Memory B cell (primary cell): ENCODE results near the gene ZNF195.
"Not testable (repeated sequence)": the region's sequence is repeated elsewhere in the genome, so short reads cannot be mapped to it uniquely, and the experiment has no call there.

Source experiments
- ATAC-seq: fragments of 150-1000 bp; cut with Tn5 transposase; 2 replicates; pipeline ENCODE4 v1.10.0; 2021; ENCODE audit warnings: low read depth, mild to moderate bottlenecking, moderate library complexity
- DNase-seq, 2 donors: peaks; one replicate each; pipeline ENCODE4 v3.0.0; 2022; ENCODE audit warnings: low spot score in 2 of 2
- H3K27ac Mint-ChIP-seq: one replicate; pipeline ENCODE4 v1.8.0; 2022; ENCODE audit warnings: mild to moderate bottlenecking, moderate library complexity, mixed read lengths
- H3K27me3 Mint-ChIP-seq: one replicate; pipeline ENCODE4 v1.8.0; 2022; ENCODE audit warnings: mixed read lengths
- H3K36me3 Mint-ChIP-seq: one replicate; pipeline ENCODE4 v1.8.0; 2022; ENCODE audit warnings: mild to moderate bottlenecking, mixed read lengths
- H3K4me1 Mint-ChIP-seq: one replicate; pipeline ENCODE4 v1.8.0; 2022; ENCODE audit warnings: mixed read lengths
- H3K4me3 Mint-ChIP-seq: one replicate; pipeline ENCODE4 v1.8.0; 2022; ENCODE audit warnings: mild to moderate bottlenecking, moderate library complexity, mixed read lengths
- H3K9me3 Mint-ChIP-seq: one replicate; pipeline ENCODE4 v1.8.0; 2022; ENCODE audit warnings: mixed read lengths

ZNF195 gene

DNA sequence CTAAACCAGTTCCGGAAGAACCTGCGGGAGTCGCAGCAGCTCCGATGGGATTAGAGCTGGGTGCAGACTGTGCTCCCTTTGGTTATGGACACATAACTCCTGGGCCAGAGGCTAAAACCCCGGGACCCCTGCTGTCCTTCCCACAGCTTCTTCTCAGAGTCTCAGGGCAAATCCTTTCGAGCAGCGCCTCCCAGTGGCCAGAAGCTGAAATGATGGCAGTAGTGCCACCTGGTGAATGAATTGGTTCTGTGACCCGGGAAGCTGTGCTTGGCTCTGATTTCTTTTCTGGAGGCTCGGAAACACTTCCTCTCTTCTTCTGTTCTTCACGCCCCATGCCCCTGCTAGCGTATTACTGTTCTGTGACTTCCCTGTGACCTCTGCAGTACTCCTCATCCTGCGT is 29.8 kb upstream of the ZNF195 start:
- H3K27me3 Mint-ChIP-seq, H3K4me3 Mint-ChIP-seq, H3K36me3 Mint-ChIP-seq, ATAC-seq, H3K9me3 Mint-ChIP-seq, H3K4me1 Mint-ChIP-seq, H3K27ac Mint-ChIP-seq: not testable (repeated sequence)
- peak; percentile 66 to 67 for DNase-seq

- H3K4me3 Mint-ChIP-seq, H3K27ac Mint-ChIP-seq, H3K9me3 Mint-ChIP-seq, H3K36me3 Mint-ChIP-seq, H3K4me1 Mint-ChIP-seq, ATAC-seq, DNase-seq, H3K27me3 Mint-ChIP-seq: not testable (repeated sequence)
Measured at GRCh38 chr11:3408058-3408605, 29.2 kb upstream of the ZNF195 start.

DNA sequence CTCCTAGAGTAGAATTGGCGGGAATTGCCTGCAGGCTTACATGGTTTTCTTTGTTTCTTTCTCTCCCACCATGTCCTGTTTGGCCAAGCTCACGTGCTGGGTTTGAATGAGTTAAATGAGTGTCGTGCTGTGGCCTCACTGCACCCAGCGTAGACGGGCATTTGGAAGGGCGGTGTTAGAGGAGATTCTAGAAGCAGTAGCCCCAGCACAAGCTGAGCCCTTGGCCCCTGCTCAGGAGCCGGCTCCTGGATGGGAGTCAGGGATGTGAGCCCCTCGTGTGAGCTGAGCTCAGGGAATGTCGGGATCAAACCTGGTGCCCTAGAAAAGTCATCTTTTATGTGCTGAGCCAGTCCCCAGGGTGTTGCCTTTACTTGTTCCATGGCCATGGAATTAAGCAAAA is 28.0 kb upstream of the ZNF195 start:
- H3K4me3 Mint-ChIP-seq, ATAC-seq, H3K27ac Mint-ChIP-seq, H3K4me1 Mint-ChIP-seq, H3K9me3 Mint-ChIP-seq, H3K27me3 Mint-ChIP-seq, DNase-seq, H3K36me3 Mint-ChIP-seq: not testable (repeated sequence)

GRCh38 chr11:3406223-3406875 is 27.4 kb upstream of the ZNF195 start:
- ATAC-seq, H3K9me3 Mint-ChIP-seq, H3K27ac Mint-ChIP-seq, H3K27me3 Mint-ChIP-seq, H3K36me3 Mint-ChIP-seq, DNase-seq, H3K4me1 Mint-ChIP-seq, H3K4me3 Mint-ChIP-seq: not testable (repeated sequence)

DNA sequence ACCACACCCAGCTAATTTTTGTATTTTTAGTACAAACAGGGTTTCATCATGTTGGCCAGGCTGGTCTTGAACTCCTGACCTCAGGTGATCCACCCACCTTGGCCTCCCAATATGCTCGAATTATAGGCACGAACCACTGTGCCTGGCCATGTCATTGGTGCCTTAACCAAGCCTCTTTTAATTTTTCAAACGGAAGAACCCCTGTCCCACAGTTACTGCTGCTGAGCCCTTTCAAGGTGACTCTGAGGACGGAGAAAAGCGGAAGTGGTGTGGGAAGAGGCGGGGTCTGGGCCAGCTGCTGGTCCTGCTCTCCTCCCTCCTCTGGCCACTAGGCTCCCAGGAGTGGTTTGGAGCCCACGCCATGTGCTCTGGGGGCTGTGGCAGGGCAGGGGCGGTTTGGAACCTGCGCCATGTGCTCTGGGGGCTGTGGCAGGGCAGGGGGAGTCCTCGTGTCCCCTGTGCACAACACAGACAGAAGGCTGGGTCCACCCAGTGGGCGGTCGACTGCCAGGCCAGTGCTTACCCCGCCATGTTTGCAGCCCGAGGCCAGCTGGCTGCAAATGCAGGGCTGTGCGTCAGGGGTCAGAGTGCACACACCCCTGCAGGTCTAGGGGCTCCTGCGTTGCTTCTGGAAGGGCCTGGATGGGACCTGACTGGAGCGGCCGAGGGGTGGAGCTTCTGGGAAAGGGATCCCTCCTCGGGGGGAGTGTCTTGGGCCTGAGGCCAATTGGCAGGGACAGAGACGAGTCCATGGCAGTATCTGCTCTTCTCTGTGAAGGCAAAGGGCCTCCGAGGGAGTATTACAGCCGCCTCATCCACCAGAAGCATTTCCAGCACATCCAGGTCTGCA is 25.4 kb upstream of the ZNF195 start:
- not testable (repeated sequence) for H3K36me3 Mint-ChIP-seq, DNase-seq, H3K4me3 Mint-ChIP-seq, H3K9me3 Mint-ChIP-seq, H3K4me1 Mint-ChIP-seq, H3K27ac Mint-ChIP-seq, H3K27me3 Mint-ChIP-seq, ATAC-seq

DNA sequence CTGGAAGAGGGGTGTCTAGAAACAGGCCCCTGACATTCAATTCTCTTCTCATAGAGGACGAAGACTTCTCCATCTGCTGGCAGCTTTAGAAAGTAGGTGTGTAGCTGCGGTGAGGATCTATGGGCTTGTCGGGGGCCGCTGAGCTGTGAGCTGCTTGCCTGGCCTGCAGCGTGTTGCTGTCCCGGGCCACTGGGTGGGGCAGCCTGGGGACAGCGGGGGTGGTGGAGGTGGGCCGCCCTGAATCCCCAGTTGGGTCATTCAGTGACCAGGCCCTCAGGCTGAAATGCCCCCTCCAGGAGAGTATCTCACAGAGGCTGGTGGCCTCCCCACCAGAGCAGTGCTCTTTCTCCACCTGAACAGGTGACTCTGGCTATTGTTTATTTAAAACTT is 23.9 kb upstream of the ZNF195 start:
- not testable (repeated sequence) for H3K27me3 Mint-ChIP-seq, H3K9me3 Mint-ChIP-seq, H3K4me3 Mint-ChIP-seq, ATAC-seq, DNase-seq, H3K36me3 Mint-ChIP-seq, H3K27ac Mint-ChIP-seq, H3K4me1 Mint-ChIP-seq

- not testable (repeated sequence) for DNase-seq, H3K36me3 Mint-ChIP-seq, H3K4me1 Mint-ChIP-seq, H3K27me3 Mint-ChIP-seq, H3K27ac Mint-ChIP-seq, ATAC-seq, H3K9me3 Mint-ChIP-seq, H3K4me3 Mint-ChIP-seq
Measured at GRCh38 chr11:3402181-3402860, 23.4 kb upstream of the ZNF195 start.

DNA sequence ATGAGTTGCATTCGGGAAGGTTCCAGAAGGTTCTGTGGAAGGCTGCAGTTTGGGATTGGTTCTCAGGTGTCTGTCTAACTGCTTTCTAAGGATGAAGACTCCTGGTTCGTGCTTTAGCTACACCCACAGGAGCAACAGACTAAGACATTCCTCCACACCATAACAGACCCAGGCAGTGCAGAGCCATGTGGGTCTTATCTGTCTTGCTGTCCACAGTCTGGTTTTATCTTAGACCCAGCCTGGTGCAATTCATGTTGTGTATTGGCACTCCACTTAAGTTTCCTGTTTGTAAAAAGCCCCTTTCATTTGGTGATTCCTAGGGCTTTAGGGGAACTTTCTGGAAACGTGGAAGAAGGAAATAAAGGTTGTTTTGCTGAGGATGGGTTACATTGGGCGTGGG is 22.1 kb upstream of the ZNF195 start:
- not testable (repeated sequence) for H3K4me1 Mint-ChIP-seq, DNase-seq, H3K9me3 Mint-ChIP-seq, H3K4me3 Mint-ChIP-seq, ATAC-seq, H3K36me3 Mint-ChIP-seq, H3K27me3 Mint-ChIP-seq, H3K27ac Mint-ChIP-seq

DNA sequence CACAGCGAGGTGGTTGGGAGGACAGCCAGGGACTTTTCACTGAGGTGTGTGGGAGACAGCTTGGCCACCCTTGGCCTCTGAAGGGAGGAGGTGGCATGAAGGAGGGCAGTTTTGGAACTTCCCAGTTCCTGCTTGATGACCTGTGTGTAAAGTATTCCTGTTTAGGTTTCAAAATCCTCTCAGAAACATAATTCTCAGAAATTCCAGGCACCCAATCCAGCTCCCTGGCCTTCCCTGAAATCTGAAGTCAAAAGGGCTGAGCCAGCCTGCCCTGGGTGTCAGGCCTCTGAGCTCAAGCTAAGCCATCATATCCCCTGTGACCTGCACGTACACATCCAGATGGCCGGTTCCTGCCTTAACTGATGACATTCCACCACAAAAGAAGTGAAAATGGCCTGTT is 19.6 kb upstream of the ZNF195 start:
- not testable (repeated sequence) for H3K9me3 Mint-ChIP-seq, H3K27ac Mint-ChIP-seq, H3K36me3 Mint-ChIP-seq

DNA sequence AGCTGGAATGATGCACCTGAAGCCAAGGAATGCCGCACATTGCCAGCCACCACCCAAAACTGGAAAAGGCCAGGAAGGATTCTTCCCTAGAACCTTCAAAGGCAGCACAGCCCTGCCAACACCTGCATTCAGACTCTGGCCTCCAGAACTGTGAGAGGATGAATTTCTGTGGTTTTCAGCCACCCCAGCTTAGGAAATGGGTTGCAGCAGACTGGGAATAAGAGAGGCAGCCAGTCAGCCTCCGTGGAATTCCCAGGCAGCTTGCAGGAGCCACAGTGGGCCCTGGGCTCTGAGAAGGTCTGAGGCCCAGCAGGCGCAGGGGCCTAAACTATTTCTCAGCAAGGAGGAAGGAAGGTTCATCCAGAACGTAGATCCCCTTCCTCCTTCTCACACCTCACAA is 19.2 kb upstream of the ZNF195 start:
- not testable (repeated sequence) for H3K27ac Mint-ChIP-seq, H3K4me1 Mint-ChIP-seq, H3K36me3 Mint-ChIP-seq, H3K9me3 Mint-ChIP-seq, H3K4me3 Mint-ChIP-seq, ATAC-seq, DNase-seq, H3K27me3 Mint-ChIP-seq

More for the DNA sequence above, 19.6 kb upstream of the ZNF195 start:
- not testable (repeated sequence) for H3K27me3 Mint-ChIP-seq, H3K4me1 Mint-ChIP-seq, DNase-seq, ATAC-seq, H3K4me3 Mint-ChIP-seq

- ATAC-seq, H3K9me3 Mint-ChIP-seq, H3K27me3 Mint-ChIP-seq, H3K4me1 Mint-ChIP-seq, H3K4me3 Mint-ChIP-seq, H3K27ac Mint-ChIP-seq, H3K36me3 Mint-ChIP-seq, DNase-seq: not testable (repeated sequence)
Measured at GRCh38 chr11:3397210-3397609, 18.3 kb upstream of the ZNF195 start.

DNA sequence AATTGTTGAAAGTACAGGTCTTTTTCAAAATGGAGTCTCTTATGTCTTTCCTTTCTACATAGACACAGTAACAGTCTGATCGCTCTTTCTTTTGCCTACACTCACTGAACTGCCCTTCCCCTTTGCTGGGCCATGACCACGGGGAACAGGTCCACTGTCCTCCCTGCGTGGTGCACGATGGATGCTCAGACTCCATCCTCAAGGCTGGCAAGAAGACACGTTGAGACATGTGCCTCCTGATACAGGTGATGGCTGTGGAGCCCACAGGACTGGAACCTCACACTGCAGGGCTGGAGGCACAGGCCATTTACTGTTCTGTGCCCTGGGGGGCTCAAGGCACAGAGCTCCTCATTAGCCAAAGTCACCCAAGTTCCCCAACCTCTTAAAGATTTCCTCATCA is 16.5 kb upstream of the ZNF195 start:
- H3K4me3 Mint-ChIP-seq, ATAC-seq, H3K27ac Mint-ChIP-seq, H3K36me3 Mint-ChIP-seq, DNase-seq, H3K9me3 Mint-ChIP-seq, H3K4me1 Mint-ChIP-seq: not testable (repeated sequence)
- H3K27me3 Mint-ChIP-seq, result peaks cover 10% of the 10 kb centered on the region

DNA sequence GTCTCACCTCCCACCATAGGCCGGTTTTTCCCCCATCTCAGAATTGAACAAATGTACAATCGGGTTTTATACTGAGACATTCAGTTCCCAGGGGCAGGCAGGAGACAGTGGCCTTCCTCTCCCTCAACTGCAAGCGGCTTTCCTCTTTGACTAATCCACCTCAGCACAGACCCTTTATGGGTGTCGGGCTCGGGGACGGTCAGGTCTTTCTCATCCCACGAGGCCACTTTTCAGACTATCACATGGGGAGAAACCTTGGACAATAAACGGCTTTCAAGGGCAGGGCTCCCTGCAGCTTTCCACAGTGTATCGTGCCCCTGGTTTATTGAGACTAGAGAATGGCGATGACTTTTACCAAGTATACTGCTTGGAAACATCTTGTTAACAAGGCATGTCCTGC is 16.0 kb upstream of the ZNF195 start:
- H3K36me3 Mint-ChIP-seq, H3K4me1 Mint-ChIP-seq, H3K9me3 Mint-ChIP-seq, H3K4me3 Mint-ChIP-seq, H3K27ac Mint-ChIP-seq, ATAC-seq, DNase-seq: not testable (repeated sequence)
- peaks cover 10% of the 10 kb centered on the region for H3K27me3 Mint-ChIP-seq

DNA sequence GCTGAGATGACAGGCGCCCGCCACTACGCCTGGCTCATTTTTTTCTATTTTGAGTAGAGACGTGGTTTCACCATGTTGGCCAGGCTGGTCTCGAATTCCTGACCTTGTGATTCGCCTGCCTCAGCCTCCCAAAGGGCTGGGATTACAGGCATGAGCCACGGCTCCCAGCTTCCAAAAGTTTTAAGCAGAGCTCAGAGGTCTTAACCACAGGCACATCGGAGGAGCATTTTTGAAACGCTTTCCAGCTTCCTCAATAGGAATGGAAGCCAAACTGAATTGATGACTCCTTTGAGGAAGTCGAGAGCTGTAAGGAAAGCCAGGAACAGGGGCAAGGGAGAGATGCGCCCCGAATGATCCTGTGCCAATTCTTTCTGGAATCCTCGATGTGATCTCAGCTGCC is 14.5 kb upstream of the ZNF195 start:
- H3K27ac Mint-ChIP-seq, H3K4me3 Mint-ChIP-seq, ATAC-seq, H3K9me3 Mint-ChIP-seq, H3K36me3 Mint-ChIP-seq, H3K4me1 Mint-ChIP-seq, DNase-seq: not testable (repeated sequence)
- peaks cover 10% of the 10 kb centered on the region for H3K27me3 Mint-ChIP-seq
